ENCODE results near the gene MYOM1.

Gene MYOM1

DNA sequence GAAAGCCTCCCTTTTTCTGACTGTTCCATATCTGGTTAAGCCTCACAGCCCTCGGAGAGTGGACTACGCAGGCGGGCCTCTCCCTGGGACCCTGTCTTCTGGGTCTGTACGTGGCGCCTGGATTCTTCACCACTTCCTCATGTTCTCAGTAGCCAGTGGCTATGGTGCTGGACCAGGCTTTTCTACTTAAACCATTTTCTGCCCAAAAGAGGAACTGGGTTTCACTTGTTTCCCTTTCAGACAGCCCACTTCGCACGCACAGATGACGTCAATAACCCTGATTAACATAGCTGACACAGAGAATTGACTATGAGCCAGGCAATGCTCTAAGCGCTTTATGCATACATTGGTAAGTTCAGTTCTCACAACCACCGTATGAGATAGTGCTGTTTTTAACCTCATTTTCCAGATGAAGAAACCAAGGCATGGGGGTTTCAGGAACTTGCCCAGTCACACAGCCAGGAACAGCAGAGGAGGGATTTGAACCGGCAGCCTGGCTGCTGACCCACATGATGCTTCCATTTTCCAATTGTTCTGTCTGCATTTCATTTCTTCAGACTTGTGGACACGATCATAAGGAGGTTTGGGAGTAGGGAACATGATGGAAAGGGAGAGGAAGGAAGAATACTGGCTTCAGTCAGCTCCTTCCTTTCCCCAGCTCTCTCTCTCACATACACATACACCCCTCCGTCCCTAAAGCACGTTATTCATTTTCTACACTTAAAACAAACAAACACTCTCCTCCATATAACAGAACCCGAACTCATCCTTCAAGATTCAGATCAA lies 41.7 kb downstream of the MYOM1 start:
- H3K9ac ChIP-seq, result no peak overlapping the region
- no peaks in the 10 kb centered on the region for H3K36me3 ChIP-seq (ENCODE audit: control insufficient read depth, insufficient read depth, low read length)
- no peak overlapping the region for H3K4me2 ChIP-seq (ENCODE audit: low read length)
- H3K4me3 ChIP-seq (ENCODE audit: low read depth, low read length), result no peak overlapping the region
- no peaks in the 10 kb centered on the region for H3K79me2 ChIP-seq
- H3K9me3 ChIP-seq (ENCODE audit: control insufficient read depth, low read length), result no peaks in the 10 kb centered on the region
- H3K27ac ChIP-seq, result no peak overlapping the region
- peaks cover 8% of the 10 kb centered on the region for H3K4me1 ChIP-seq
- no peak overlapping the region for H2AFZ ChIP-seq
- TF ChIP-seq, protein P1, sequence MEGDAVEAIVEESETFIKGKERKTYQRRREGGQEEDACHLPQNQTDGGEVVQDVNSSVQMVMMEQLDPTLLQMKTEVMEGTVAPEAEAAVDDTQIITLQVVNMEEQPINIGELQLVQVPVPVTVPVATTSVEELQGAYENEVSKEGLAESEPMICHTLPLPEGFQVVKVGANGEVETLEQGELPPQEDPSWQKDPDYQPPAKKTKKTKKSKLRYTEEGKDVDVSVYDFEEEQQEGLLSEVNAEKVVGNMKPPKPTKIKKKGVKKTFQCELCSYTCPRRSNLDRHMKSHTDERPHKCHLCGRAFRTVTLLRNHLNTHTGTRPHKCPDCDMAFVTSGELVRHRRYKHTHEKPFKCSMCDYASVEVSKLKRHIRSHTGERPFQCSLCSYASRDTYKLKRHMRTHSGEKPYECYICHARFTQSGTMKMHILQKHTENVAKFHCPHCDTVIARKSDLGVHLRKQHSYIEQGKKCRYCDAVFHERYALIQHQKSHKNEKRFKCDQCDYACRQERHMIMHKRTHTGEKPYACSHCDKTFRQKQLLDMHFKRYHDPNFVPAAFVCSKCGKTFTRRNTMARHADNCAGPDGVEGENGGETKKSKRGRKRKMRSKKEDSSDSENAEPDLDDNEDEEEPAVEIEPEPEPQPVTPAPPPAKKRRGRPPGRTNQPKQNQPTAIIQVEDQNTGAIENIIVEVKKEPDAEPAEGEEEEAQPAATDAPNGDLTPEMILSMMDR (IDR thresholded peaks at IDR 0.05), result no peak
- no peaks in the 10 kb centered on the region for H3K27me3 ChIP-seq (ENCODE audit: control insufficient read depth, insufficient read depth, low read length)

DNA sequence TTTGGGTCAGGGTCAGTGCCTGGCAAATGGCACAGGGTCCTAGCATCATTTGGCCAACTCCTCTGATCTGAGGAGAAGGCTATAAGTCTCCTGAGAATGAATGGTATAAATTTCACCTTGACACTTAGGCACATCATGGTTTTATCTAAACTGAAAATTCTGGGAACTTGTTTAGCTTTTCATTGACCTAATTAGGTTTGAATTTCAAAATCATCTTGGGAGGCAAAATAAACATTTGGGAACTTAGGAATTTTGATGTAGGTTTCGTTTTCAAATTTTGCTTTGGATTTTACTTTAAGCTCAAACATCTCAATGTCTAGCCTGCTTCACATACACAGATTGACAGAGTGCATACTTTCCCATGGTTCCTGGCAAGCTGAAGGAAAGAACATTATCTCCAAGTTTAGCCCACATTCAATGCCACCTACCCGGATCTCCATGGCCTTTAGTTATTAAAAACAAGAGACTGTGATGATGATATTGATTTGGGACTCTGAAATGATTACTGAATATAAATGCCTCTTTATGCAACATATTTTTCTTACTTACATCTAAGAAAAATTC lies 44.5 kb downstream of the MYOM1 start:
- H3K4me1 ChIP-seq, result peaks cover 7% of the 10 kb centered on the region
- H3K27me3 ChIP-seq (ENCODE audit: control insufficient read depth, insufficient read depth, low read length), result no peaks in the 10 kb centered on the region
- H3K79me2 ChIP-seq, result no peaks in the 10 kb centered on the region
- peak overlapping the region; percentile 29 for H2AFZ ChIP-seq
- TF ChIP-seq, protein P1 (IDR thresholded peaks at IDR 0.05), result no peak
- H3K27ac ChIP-seq, result no peak overlapping the region
- H3K4me3 ChIP-seq (ENCODE audit: low read depth, low read length), result no peak overlapping the region
- no peaks in the 10 kb centered on the region for H3K9me3 ChIP-seq (ENCODE audit: control insufficient read depth, low read length)
- no peak overlapping the region for H3K9ac ChIP-seq
- H3K36me3 ChIP-seq (ENCODE audit: control insufficient read depth, insufficient read depth, low read length), result no peaks in the 10 kb centered on the region
- H3K4me2 ChIP-seq (ENCODE audit: low read length), result no peak overlapping the region

DNA sequence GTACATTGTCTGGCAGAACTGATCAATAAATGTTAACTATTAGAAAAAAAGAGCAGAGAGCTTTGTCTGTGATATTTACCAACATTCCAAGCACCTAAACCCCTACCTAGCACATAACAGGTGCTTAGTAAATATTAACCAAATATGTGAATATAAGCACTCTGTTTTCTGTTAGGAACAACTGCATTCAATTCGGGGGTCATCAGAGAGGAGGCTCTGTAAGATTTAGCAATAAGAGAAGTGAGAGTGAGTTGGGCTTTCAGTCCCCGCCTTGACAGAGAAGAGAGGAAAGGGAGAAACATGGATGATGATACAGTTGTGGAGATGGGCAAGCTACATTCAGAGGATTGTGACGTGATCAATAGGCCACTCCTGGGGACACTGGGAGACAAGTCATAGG lies 47.7 kb downstream of the MYOM1 start:
- Histone ChIP-seq H3K4me3 (ENCODE audit: low read depth, low read length) (no peak overlapping the region), H3K9me3 (ENCODE audit: control insufficient read depth, low read length) (no peaks in the 10 kb centered on the region), H3K4me2 (ENCODE audit: low read length) (no peak overlapping the region), H3K79me2 (no peaks in the 10 kb centered on the region), H3K27me3 (ENCODE audit: control insufficient read depth, insufficient read depth, low read length) (no peaks in the 10 kb centered on the region), H2AFZ (no peak overlapping the region), H3K27ac (no peak overlapping the region), H3K4me1 (peaks cover 7% of the 10 kb centered on the region), H3K36me3 (ENCODE audit: control insufficient read depth, insufficient read depth, low read length) (no peaks in the 10 kb centered on the region), H3K9ac (no peak overlapping the region)
- TF ChIP-seq, protein P1 (IDR thresholded peaks at IDR 0.05), result no peak

DNA sequence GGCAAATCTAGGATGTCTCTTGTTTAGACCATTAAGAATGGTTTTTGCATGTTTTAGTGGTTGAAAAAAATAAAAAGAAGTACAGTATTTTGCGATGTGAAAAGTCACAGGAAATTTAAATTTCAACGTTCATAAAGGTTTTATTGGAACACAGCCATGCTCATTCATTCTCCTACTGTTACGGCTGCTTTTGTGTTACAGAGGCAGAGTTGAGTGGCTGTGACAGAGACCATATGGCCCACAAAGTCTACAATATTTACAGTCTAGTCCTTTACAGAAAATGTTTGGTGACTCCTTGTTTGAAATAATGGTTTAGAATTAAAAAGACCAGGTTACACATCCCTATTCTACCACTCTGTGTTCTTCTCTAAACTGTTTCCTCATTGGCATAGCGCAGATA lies 48.1 kb downstream of the MYOM1 start:
- no peak overlapping the region for H2AFZ ChIP-seq
- no peak overlapping the region for H3K4me2 ChIP-seq (ENCODE audit: low read length)
- TF ChIP-seq, protein P1 (IDR thresholded peaks at IDR 0.05), result no peak
- H3K27me3 ChIP-seq (ENCODE audit: control insufficient read depth, insufficient read depth, low read length), result no peaks in the 10 kb centered on the region
- no peaks in the 10 kb centered on the region for H3K9me3 ChIP-seq (ENCODE audit: control insufficient read depth, low read length)
- no peak overlapping the region for H3K4me3 ChIP-seq (ENCODE audit: low read depth, low read length)
- no peaks in the 10 kb centered on the region for H3K79me2 ChIP-seq
- H3K36me3 ChIP-seq (ENCODE audit: control insufficient read depth, insufficient read depth, low read length), result no peaks in the 10 kb centered on the region
- H3K4me1 ChIP-seq, result peaks cover 7% of the 10 kb centered on the region
- H3K9ac ChIP-seq, result no peak overlapping the region
- no peak overlapping the region for H3K27ac ChIP-seq

All from parathyroid adenoma (tissue), 2 donors.